DOHH2 (cell line): Measurements from ENCODE around the gene TNRC6C.

Source experiments
- H3F3A ChIP-seq: fragments of 200-600 bp; sonication (generic), shearing (Covaris generic); 2 replicates; pipeline ENCODE4 v1.6.0; 2016; ENCODE audit warnings: antibody characterized with exemption, mild to moderate bottlenecking; ENCODE audit not compliant: control insufficient read depth, insufficient read depth
- H3K27ac ChIP-seq: fragments of 200-600 bp; sonication (generic); 2 replicates; pipeline ENCODE4 v1.5.1; 2014; ENCODE audit warnings: low read depth, mild to moderate bottlenecking, low read length, moderate library complexity
- H3K27me3 ChIP-seq: fragments of 200-600 bp; sonication (generic); 2 replicates; pipeline ENCODE4 v1.6.1; 2014; ENCODE audit warnings: mild to moderate bottlenecking, low read length, mixed read lengths; ENCODE audit not compliant: control insufficient read depth
- H3K36me3 ChIP-seq: fragments of 200-600 bp; sonication (generic); 2 replicates; pipeline ENCODE4 v1.6.1; 2014; ENCODE audit warnings: mild to moderate bottlenecking, low read length, moderate library complexity, mixed read lengths; ENCODE audit not compliant: control insufficient read depth
- H3K4me1 ChIP-seq: fragments of 200-600 bp; sonication (generic); 2 replicates; pipeline ENCODE4 v1.6.1; 2014; ENCODE audit warnings: mild to moderate bottlenecking, low read length, mixed read lengths; ENCODE audit not compliant: control insufficient read depth
- H3K4me2 ChIP-seq: fragments of 200-600 bp; sonication (generic); 2 replicates; pipeline ENCODE4 v1.6.0; 2014; ENCODE audit warnings: mild to moderate bottlenecking, low read length, moderate library complexity
- H3K4me3 ChIP-seq: fragments of 200-600 bp; sonication (generic); 2 replicates; pipeline ENCODE4 v1.5.1; 2014; ENCODE audit warnings: mild to moderate bottlenecking, low read length, mixed read lengths
- H3K79me2 ChIP-seq: fragments of 200-600 bp; sonication (generic); 2 replicates; pipeline ENCODE4 v1.6.1; 2014; ENCODE audit warnings: mild to moderate bottlenecking, low read length, mixed read lengths; ENCODE audit not compliant: control insufficient read depth
- H3K9me2 ChIP-seq: fragments of 200-600 bp; sonication (generic); replicated peaks from 2 replicates; pipeline ENCODE4 v1.6.1; 2014; ENCODE audit warnings: mild to moderate bottlenecking, low read length, mixed read lengths; ENCODE audit not compliant: control insufficient read depth
- H3K9me3 ChIP-seq: fragments of 200-600 bp; sonication (generic); 2 replicates; pipeline ENCODE4 v1.6.1; 2014; ENCODE audit warnings: antibody characterized with exemption, low read length, mixed read lengths; ENCODE audit not compliant: control insufficient read depth, insufficient read depth
- H4K20me1 ChIP-seq: fragments of 200-600 bp; sonication (generic); 2 replicates; pipeline ENCODE4 v1.6.0; 2014; ENCODE audit warnings: low read depth, mild to moderate bottlenecking, antibody characterized with exemption, low read length, moderate library complexity; ENCODE audit not compliant: control insufficient read depth, insufficient read depth
- CTCF ChIP-seq: fragments of 200-600 bp; sonication (generic); IDR thresholded peaks from one replicate; pipeline ENCODE4 v1.5.1; 2014; ENCODE audit warnings: antibody characterized with exemption, mild to moderate bottlenecking, low read depth, low read length; ENCODE audit not compliant: poor library complexity, severe bottlenecking
- EZH2phosphoT487 ChIP-seq: fragments of 200-600 bp; sonication (generic); IDR thresholded peaks from 2 replicates; pipeline ENCODE4 v1.6.1; 2017; ENCODE audit warnings: borderline replicate concordance, mild to moderate bottlenecking, antibody characterized with exemption, low read length, moderate library complexity, mixed read lengths

Gene TNRC6C

GRCh38 chr17:78127239-78127887, 168.9 kb downstream of the TNRC6C start:
- Histone ChIP-seq H3K36me3 (peaks cover 69% of the 10 kb centered on the region), H3K27ac (peak overlapping the region; percentile 90), H3K27me3 (no peaks in the 10 kb centered on the region), H4K20me1 (no peaks in the 10 kb centered on the region), H3F3A (peaks cover 17% of the 10 kb centered on the region), H3K9me3 (no peaks in the 10 kb centered on the region), H3K4me2 (peak overlapping the region; percentile 99), H3K4me1 (peaks cover 83% of the 10 kb centered on the region), H3K9me2 (no peaks in the 10 kb centered on the region), H3K79me2 (peaks cover 90% of the 10 kb centered on the region), H3K4me3 (peak overlapping the region; percentile 95)
- no peak for TF ChIP-seq CTCF
- TF ChIP-seq EZH2phosphoT487, result no peak

GRCh38 chr17:78127888-78128550, 169.5 kb downstream of the TNRC6C start:
- Histone ChIP-seq H3K4me2 (peak overlapping the region; percentile 99), H3K27ac (peak overlapping the region; percentile 90), H3F3A (peaks cover 17% of the 10 kb centered on the region), H3K36me3 (peaks cover 69% of the 10 kb centered on the region), H3K9me3 (no peaks in the 10 kb centered on the region), H3K4me1 (peaks cover 83% of the 10 kb centered on the region), H3K27me3 (no peaks in the 10 kb centered on the region), H4K20me1 (no peaks in the 10 kb centered on the region), H3K4me3 (peak overlapping the region; percentile 95), H3K9me2 (no peaks in the 10 kb centered on the region), H3K79me2 (peaks cover 90% of the 10 kb centered on the region)
- TF ChIP-seq CTCF, result no peak

GRCh38 chr17:78128551-78129350, 170.2 kb downstream of the TNRC6C start, which contains the start of gene TMC6:
TMC6 (minus strand) TSS chr17:78128755; CDS start chr17:78126832, 1,923 bp downstream.
- TF ChIP-seq EZH2phosphoT487, result no peak
- peak; percentile 7 for TF ChIP-seq CTCF
- Histone ChIP-seq H3K27me3 (no peaks in the 10 kb centered on the region), H3K36me3 (peaks cover 69% of the 10 kb centered on the region), H3K27ac (peak within 1 kb of the TSS; percentile 90), H3F3A (peaks cover 17% of the 10 kb centered on the region), H3K4me1 (peaks cover 83% of the 10 kb centered on the region), H3K9me2 (no peaks in the 10 kb centered on the region), H3K4me2 (peak within 1 kb of the TSS; percentile 99), H3K79me2 (peaks cover 89% of the 10 kb centered on the region), H3K4me3 (peak within 1 kb of the TSS; percentile 95), H3K9me3 (no peaks in the 10 kb centered on the region), H4K20me1 (no peaks in the 10 kb centered on the region)
